GM18858 (cell line): ENCODE measurements around the gene FLNA.
A peak's percentile ranks its signal among the peaks of the same experiment; 100 is the strongest.
"Not testable (repeated sequence)": the region's sequence is repeated elsewhere in the genome, so short reads cannot be mapped to it uniquely, and the experiment has no call there.

Experiments
- ATAC-seq: cut with Tn5 transposase; IDR thresholded peaks from one replicate; pipeline ENCODE4 v1.9.1; 2021; ENCODE audit not compliant: unreplicated experiment

The FLNA gene

GRCh38 chrX:154399527-154400368, 25.3 kb upstream of the FLNA start:
- ATAC-seq, result no peak

DNA sequence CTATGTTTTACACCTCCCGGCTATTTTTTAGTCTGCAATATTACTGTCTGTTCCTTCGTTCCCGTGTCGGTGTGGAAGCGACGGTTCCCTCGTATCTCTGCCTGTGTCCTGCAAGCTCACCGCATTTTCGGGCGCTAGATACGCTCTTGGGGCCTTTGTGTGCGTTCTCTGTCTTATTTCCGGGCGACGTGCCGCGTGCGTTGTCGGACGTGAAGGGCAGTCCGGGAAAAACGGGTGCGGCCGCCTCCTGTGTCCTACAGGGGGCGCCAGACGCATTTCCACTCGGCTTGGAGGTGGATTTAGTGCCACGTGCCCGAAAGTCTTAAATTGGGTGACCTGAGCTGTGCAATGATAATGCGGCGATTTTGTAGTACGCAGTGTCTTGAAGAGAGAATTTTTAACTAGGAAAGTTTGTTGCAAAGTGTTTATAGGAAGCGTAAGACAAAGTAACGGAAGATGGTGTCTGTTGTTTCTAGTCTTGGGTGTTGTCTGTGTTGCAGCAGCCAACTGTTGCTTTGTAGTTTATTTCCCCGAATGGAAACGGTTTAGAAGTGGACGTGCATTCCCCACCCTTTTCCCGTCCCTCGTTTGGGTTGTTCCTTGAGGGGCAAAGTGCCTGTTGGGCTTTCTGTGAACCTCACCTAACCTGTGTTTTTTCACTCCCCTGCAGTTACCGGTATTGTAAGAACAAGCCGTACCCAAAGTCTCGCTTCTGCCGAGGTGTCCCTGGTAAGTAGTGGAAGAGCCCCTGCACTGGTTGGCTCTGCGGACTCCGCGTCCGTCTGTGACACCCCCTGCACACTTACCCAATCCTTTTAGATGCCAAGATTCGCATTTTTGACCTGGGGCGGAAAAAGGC, 24.5 kb upstream of the FLNA start:
- ATAC-seq, result no peak

GRCh38 chrX:154397888-154398667, 23.6 kb upstream of the FLNA start, which contains the start of gene RPL10:
Gene RPL10 (plus strand): TSS chrX:154398377. CDS start chrX:154398520, 143 bp downstream.
- ATAC-seq, result peak; percentile 75

DNA sequence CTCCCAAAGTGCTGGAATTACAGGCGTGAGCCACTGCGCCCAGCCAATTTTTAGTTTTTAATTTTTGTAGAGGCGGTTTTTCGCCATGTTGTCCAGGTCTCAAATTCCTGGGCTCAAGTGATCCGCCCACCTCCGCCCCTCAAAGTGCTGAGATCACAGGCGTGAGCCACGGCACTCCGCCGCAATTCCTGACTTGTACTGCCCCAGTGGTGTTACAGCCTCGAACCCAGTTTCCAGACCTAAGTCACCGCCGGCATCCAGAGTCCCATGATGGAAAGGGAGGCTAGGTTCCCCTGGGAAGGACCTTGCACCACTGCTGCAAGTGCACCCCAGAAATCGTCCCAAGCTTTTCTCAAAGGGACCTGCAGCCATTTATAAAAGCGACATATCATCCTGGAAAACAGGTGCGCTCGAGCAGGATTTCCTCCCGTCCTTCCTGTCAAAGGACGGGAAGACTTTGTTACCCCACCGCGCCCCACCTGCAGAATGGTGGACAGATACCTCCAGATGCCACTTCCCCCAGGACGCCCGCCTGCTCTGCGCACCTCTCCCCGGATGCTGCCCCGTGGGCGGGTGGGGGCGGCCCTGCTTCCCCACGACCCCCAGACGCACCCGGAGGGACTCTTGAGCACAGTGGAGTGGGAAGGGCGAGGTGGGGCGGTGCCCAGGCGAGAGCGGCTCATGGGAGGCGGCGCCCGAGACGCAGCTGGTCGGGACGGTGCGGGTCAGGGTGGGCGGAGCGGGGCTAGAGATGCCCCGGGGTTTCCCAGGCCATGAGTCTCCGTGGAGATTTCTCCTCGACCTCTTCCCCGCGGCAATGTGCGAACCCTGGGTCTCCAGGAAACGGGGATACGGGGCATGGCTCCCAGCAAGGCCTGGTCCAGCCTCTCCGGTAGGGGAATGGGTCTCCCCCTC, 22.8 kb upstream of the FLNA start:
- ATAC-seq, result peak; percentile 23

DNA sequence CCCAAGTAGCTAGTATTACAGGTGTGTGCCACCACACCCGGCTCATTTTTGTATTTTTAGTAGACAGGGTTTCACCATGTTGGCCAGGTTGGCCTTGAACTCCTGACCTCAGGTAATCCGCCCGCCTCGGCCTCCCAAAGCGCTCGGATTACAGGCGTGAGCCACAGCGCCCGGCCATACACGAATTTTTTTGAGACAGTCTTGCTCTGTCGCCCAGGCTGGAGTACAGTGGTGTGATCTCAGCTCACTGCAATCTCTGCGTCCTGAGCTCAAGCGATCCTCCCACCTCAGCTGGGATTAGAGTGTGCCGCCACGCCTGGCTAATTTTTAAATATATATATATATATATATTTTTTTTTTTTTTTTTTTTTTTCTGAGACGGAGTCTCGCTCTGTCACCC, 21.9 kb upstream of the FLNA start:
- not testable (repeated sequence) for ATAC-seq

- peak; percentile 54 for ATAC-seq
These were observed 15.6 kb upstream of the FLNA start for GRCh38 chrX:154389812-154390747.

DNA sequence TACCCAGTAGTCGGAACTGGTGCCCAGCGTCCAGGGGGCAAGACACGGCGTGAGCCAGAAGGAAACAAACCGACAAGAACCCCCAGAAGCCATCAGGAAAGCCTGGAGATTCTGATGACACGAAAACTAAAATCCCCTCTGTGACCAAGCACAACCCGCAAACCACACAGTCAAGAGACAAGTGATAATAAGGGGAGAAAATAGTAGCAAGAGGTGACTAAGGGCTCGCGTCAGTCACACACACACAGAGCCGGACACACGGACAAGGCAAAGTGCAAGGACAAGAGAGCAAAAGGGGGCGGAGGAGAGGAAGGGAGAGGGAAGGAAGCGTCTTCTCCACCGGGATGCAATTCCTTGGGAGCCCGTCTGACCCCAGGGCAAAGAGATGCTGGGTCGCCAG, 14.2 kb upstream of the FLNA start:
- ATAC-seq, result not testable (repeated sequence)

DNA sequence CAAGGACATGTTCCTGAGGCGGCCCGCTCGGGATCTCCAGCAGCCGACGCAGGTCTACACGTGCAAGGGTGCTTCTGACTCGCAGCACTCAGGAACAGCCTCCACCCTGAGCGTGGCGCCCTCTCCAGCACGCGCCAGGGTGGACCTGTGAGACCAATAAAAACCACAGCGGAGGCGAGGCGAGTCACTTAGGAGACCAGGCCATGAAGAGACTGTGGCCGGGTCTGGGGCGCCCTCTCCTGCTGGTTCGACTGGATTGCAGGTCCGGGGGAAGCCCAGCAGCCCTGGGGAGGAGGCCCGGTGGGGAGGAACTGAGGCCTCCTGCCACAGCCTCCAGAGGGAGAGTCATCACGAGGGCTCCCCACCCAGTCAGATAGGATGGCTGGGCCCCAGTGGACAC, 13.7 kb upstream of the FLNA start:
- ATAC-seq, result not testable (repeated sequence)

- ATAC-seq, result no peak
These were observed 10.0 kb upstream of the FLNA start for GRCh38 chrX:154384284-154384892.

DNA sequence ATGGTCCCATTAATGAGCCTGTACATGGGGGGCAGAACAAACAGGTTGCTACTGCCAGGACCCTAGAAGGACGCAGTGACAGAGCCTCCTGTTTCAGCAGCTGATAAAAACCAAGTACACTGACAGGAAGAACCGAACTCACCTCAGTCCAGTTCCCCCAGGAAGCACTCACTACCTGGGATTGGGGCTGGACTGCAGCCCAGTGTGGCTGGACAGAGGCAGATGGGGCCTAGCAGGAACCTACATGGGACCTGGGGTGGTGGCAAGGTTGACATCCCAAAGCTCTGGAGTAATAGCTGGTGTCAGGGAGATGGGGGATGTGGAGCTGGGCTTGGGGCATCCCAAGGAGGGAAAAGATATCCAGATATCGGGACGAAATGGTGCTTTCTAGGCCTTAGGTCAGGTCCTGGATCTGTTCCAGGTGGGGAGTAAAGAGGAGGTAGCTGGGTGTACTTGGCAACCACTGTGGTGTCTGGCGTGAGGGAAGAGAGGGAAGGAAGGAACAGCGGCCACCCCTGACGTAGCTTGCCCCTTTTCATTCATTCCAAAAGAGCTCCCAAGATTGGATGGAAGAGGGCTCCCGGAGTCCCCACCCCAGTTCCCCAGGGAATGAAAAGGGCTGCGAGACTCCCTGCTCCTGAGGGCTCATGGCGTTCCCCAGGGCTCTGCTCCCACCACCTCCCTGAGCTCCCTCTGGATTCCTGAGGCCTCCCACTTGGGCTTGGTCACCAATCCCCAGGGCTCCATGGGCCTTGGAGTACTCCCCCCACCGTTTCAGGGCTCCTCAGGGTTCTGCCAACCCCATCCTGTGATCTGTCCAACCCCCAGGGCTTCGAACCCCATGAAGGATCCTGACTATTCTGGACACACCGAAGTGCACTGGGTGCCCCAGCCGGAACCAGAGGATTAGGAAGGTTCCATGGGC, 9.2 kb upstream of the FLNA start:
- ATAC-seq, result no peak

DNA sequence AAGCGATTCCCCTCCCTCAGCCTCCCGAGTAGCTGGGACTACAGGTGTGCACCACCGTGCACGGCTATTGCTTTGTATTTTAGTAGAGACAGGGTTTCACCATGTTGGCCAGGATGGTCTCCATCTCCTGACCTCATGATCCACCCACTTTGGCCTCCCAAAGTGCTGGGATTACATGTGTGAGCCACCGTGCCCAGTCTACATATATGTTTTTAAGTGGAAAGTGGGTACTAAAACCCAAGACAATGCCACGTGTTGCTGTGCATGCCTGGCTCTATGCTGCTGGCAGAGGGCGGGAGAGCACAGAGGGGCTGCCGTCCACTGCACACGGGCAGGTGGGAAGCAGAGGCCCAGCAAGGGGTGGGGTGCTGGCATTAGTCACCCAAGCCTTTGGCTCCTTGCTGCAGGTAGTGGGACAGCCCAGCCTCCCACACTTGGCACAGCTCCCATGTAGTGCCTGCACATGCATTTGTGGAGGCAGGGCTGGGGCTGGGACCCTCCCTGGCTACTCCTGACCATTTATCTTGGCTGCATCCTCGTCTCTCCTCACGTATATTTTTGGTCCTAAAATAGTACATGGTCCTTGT, 8.1 kb upstream of the FLNA start:
- ATAC-seq, result no peak

DNA sequence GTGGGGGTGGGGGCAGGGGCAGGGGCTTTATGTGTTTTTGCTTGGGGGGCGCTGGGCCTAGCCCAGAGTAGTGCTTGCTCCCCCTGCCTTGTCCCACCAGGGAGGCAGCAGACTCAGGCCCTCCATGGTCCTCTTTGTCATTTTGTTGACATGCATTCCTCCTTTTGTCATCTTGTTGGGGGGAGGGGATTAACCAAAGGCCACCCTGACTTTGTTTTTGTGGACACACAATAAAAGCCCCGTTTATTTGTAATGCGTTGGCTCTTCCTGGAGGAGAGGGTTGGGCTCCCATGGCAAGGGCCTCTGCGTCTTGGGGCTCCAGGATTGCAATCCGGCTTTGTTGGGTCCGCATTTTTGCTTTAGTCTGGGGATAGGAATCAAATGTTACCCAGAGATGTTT, 6.8 kb upstream of the FLNA start:
- ATAC-seq, result no peak

GRCh38 chrX:154380787-154381186, 6.4 kb upstream of the FLNA start:
- no peak for ATAC-seq

DNA sequence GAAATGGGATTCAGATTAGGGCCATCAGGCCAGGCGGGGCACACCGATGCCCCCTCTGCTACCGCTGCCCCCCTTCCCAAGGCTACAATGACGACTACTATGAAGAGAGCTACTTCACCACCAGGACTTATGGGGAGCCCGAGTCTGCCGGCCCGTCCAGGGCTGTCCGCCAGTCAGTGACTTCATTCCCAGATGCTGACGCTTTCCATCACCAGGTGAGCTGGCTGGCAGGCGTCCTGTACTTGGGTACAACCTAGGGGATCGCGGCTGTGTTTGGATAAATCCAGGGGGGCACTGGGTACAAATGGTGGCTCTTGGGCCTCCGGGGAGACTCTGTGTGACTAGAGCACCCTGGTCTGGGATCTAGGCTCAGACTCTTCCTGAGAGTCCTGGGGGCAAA, 5.7 kb upstream of the FLNA start:
- no peak for ATAC-seq

- ATAC-seq, result no peak
These were observed 5.1 kb upstream of the FLNA start for GRCh38 chrX:154379569-154379951.

- ATAC-seq, result peak; percentile 78
These were observed 4.5 kb upstream of the FLNA start, which contains the start of gene EMD for GRCh38 chrX:154378799-154379568. Gene EMD (plus strand): TSS chrX:154379295. CDS start chrX:154379485, 190 bp downstream.
